CD14-positive monocyte (primary cell): ENCODE data around the gene ARNT2. TPM values are rescaled to one million over a fixed set of nuclear protein-coding genes. Genes with fewer than 3 reads are reported as not detected.

Source experiments
- DNase-seq, 3 donors: peaks; one replicate each; pipeline ENCODE4 v3.0.0-alpha.2; 2011 to 2022
- H2AFZ ChIP-seq: 2 replicates; pipeline ENCODE4 v1.6.0; 2012; ENCODE audit warnings: mild to moderate bottlenecking, low read depth, low read length, inconsistent platforms; ENCODE audit not compliant: insufficient read depth, poor library complexity, severe bottlenecking
- H3K27ac ChIP-seq, 2 donors: 1 replicate in 1 of 2; 2 replicates in 1 of 2; pipeline ENCODE4 v1.5.1; 2012 to 2013; ENCODE audit warnings: low read length in 2 of 2, control low read depth in 1 of 2, inconsistent platforms in 1 of 2, low read depth in 1 of 2, mild to moderate bottlenecking in 1 of 2
- H3K27me3 ChIP-seq, 2 donors: one replicate each; pipeline versions ENCODE4 v1.6.0 to v1.6.1; 2011 to 2013; ENCODE audit warnings: low read length in 2 of 2; ENCODE audit not compliant: control insufficient read depth in 2 of 2, insufficient read depth in 2 of 2
- H3K36me3 ChIP-seq, 2 donors: replicated peaks in 1 of 2; 1 replicate in 1 of 2; 2 replicates in 1 of 2; pipeline versions ENCODE4 v1.5.1 to v1.6.1; 2012 to 2013; ENCODE audit warnings: low read length in 2 of 2, control low read depth in 1 of 2, inconsistent platforms in 1 of 2, mild to moderate bottlenecking in 1 of 2; ENCODE audit not compliant: insufficient read depth in 2 of 2, control insufficient read depth in 1 of 2
- H3K4me1 ChIP-seq, 2 donors: 1 replicate in 1 of 2; 2 replicates in 1 of 2; pipeline versions ENCODE4 v1.5.1 to v1.6.1; 2012 to 2013; ENCODE audit warnings: low read length in 2 of 2, control low read depth in 1 of 2, inconsistent platforms in 1 of 2, mild to moderate bottlenecking in 1 of 2, moderate library complexity in 1 of 2; ENCODE audit not compliant: insufficient read depth in 2 of 2, control insufficient read depth in 1 of 2
- H3K4me2 ChIP-seq: replicated peaks from 2 replicates; pipeline ENCODE3; 2012; ENCODE audit warnings: low read length, moderate library complexity, mild to moderate bottlenecking; ENCODE audit not compliant: poor library complexity, severe bottlenecking; ENCODE audit errors: extremely low read depth
- H3K4me3 ChIP-seq, 3 experiments: fragments of 200-600 bp in 1 of 3; sonication (generic) in 1 of 3; replicated peaks in 1 of 3; 1 replicate in 2 of 3; 2 replicates in 1 of 3; pipeline ENCODE4 v1.5.1; 2011 to 2013; ENCODE audit warnings: low read length in 3 of 3, mild to moderate bottlenecking in 3 of 3, control low read depth in 2 of 3, low read depth in 2 of 3, inconsistent platforms in 1 of 3, moderate library complexity in 1 of 3
- H3K79me2 ChIP-seq: 2 replicates; pipeline ENCODE4 v1.6.0; 2012; ENCODE audit warnings: mild to moderate bottlenecking, control low read depth, inconsistent platforms, low read length, moderate library complexity; ENCODE audit not compliant: insufficient read depth
- H3K9ac ChIP-seq: 2 replicates; pipeline ENCODE4 v1.6.0; 2017; ENCODE audit warnings: low read length, mild to moderate bottlenecking; ENCODE audit not compliant: insufficient read depth, poor library complexity, severe bottlenecking
- H3K9me3 ChIP-seq, 2 donors: replicated peaks in 1 of 2; 1 replicate in 1 of 2; 2 replicates in 1 of 2; pipeline versions ENCODE4 v1.5.1 to v1.6.1; 2012 to 2013; ENCODE audit warnings: low read length in 2 of 2, control low read depth in 1 of 2; ENCODE audit not compliant: control insufficient read depth in 1 of 2, insufficient read depth in 1 of 2
- H4K20me1 ChIP-seq: 2 replicates; pipeline ENCODE4 v1.6.0; 2012; ENCODE audit warnings: mild to moderate bottlenecking, low read length, control low read depth, moderate library complexity; ENCODE audit not compliant: insufficient read depth
- H3K27ac Mint-ChIP-seq, 7 donors: one replicate each; pipeline ENCODE4 v1.8.0; 2020; ENCODE audit warnings: mild to moderate bottlenecking in 7 of 7, mixed read lengths in 7 of 7, moderate library complexity in 6 of 7, inconsistent platforms in 2 of 7
- H3K27me3 Mint-ChIP-seq, 3 donors: one replicate each; pipeline ENCODE4 v1.8.0; 2021 to 2022; ENCODE audit warnings: low read depth in 3 of 3, mild to moderate bottlenecking in 3 of 3, mixed read lengths in 3 of 3, moderate library complexity in 3 of 3, inconsistent platforms in 1 of 3
- H3K36me3 Mint-ChIP-seq, 2 donors: one replicate each; pipeline ENCODE4 v1.8.0; 2020; ENCODE audit warnings: mixed read lengths in 2 of 2, inconsistent platforms in 1 of 2, mild to moderate bottlenecking in 1 of 2
- H3K4me1 Mint-ChIP-seq: one replicate; pipeline ENCODE4 v1.8.0; 2020; ENCODE audit warnings: mild to moderate bottlenecking, mixed read lengths
- H3K4me3 Mint-ChIP-seq, 2 donors: one replicate each; pipeline ENCODE4 v1.8.0; 2020; ENCODE audit warnings: mild to moderate bottlenecking in 2 of 2, mixed read lengths in 2 of 2, moderate library complexity in 1 of 2
- H3K9me3 Mint-ChIP-seq, 7 donors: one replicate each; pipeline ENCODE4 v1.8.0; 2020 to 2022; ENCODE audit warnings: mixed read lengths in 7 of 7, mild to moderate bottlenecking in 6 of 7, moderate library complexity in 6 of 7, inconsistent platforms in 2 of 7
- WGBS: methylation state at CpG from one replicate; pipeline ENCODE4 v1.1.5; 2013; ENCODE audit warnings: missing lambda C conversion rate; ENCODE audit not compliant: insufficient coverage; 5-methylcytosine and 5-hydroxymethylcytosine counted together
- intact Hi-C, 2 donors: fragments of 100-400 bp; cut with micrococcal nuclease; formaldehyde crosslinking; loops; one replicate each; pipeline versions ENCODE4 v1.15.0 to v1.15.1; 2023
- polyA plus RNA-seq, 3 donors: library from polyadenylated mRNA; depleted of rRNA in 1 of 3; unstranded in 2 of 3; stranded (reverse) in 1 of 3; fragments of 300-500 nt in 2 of 3; fragments of >200 nt in 1 of 3; fragmentation: Illumina TruSeq in 2 of 3; gene quantifications; 1 replicate in 2 of 3; 2 replicates in 1 of 3; pipeline ENCODE4 v1.2.3, GENCODE V29; 2012 to 2021
- TF ChIP-seq, protein P1 (sequence below): fragments of 200-600 bp; IDR thresholded peaks from one replicate; pipeline ENCODE4 v1.8.0; 2022; ENCODE audit warnings: antibody characterized with exemption, mild to moderate bottlenecking

The ARNT2 gene
- polyA plus RNA-seq, 3 donors: not detected

DNA sequence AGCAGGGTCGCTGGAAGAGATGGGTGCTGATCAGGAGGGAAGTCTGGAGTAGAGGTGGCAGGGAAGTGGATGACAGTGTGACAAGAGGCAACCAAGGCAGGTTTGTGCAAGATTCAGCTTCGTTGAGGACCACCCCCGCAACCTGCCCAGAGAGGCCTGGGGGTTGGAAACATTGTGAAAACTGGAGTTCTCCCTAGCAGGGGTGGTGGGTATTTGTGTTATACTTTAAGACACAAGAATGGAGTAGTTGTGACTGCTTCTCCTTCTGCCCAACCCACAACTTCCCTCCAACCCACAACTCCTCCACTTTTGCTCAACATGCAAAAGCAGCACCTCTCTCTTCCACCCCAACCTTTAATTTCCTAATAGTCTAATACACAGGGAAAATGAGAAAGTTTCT lies 8.6 kb upstream of the ARNT2 start:
- peaks cover 18 to 29% (median 26%) of the 10 kb centered on the region in 3 donors for H3K27me3 Mint-ChIP-seq
- H3K27ac ChIP-seq: no peak overlapping the region
- TF ChIP-seq, protein P1, sequence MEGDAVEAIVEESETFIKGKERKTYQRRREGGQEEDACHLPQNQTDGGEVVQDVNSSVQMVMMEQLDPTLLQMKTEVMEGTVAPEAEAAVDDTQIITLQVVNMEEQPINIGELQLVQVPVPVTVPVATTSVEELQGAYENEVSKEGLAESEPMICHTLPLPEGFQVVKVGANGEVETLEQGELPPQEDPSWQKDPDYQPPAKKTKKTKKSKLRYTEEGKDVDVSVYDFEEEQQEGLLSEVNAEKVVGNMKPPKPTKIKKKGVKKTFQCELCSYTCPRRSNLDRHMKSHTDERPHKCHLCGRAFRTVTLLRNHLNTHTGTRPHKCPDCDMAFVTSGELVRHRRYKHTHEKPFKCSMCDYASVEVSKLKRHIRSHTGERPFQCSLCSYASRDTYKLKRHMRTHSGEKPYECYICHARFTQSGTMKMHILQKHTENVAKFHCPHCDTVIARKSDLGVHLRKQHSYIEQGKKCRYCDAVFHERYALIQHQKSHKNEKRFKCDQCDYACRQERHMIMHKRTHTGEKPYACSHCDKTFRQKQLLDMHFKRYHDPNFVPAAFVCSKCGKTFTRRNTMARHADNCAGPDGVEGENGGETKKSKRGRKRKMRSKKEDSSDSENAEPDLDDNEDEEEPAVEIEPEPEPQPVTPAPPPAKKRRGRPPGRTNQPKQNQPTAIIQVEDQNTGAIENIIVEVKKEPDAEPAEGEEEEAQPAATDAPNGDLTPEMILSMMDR: no peak
- H2AFZ ChIP-seq: no peak overlapping the region
- H3K9ac ChIP-seq: no peak overlapping the region
- H3K27ac Mint-ChIP-seq: no peak overlapping the region
- no peaks in the 10 kb centered on the region for H4K20me1 ChIP-seq
- no peak overlapping the region for H3K4me3 ChIP-seq
- no peak for DNase-seq
- H3K4me1 Mint-ChIP-seq: no peaks in the 10 kb centered on the region
- H3K4me1 ChIP-seq: no peaks in the 10 kb centered on the region
- no peaks in the 10 kb centered on the region for H3K36me3 Mint-ChIP-seq
- H3K9me3 ChIP-seq: no peaks in the 10 kb centered on the region
- H3K4me2 ChIP-seq: no peak overlapping the region
- no peaks in the 10 kb centered on the region for H3K79me2 ChIP-seq
- intact Hi-C loops: no loop called here
- H3K27me3 ChIP-seq: peaks cover 9 to 19% of the 10 kb centered on the region in 2 donors
- 82% methylated on average over 3 of the region's 3 CpGs for WGBS
- H3K9me3 Mint-ChIP-seq: peaks cover 0 to 2% (median 0%) of the 10 kb centered on the region in 7 donors
- no peak overlapping the region for H3K4me3 Mint-ChIP-seq
- H3K36me3 ChIP-seq: no peaks in the 10 kb centered on the region

DNA sequence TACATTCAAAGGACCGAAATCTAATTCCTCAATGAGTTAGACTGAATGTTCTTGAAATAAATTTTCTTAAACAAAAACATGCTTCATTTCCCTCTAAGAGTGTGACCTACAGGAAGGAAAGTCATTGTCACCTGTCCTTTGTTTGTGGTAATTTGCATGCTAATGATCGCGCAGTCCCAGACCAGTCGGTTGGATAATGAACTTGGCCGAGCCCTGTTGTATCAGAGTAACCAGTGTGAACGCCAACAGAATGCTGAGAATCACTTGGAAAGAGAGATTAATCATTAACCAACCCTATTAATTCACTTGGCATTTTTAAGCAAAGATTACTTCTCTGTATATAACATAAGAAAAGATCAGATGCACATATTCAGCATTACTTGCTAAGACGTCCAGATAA lies 8.1 kb upstream of the ARNT2 start:
- no peaks in the 10 kb centered on the region for H4K20me1 ChIP-seq
- H3K27ac Mint-ChIP-seq: no peak overlapping the region
- H3K4me3 Mint-ChIP-seq: no peak overlapping the region
- DNase-seq: no peak
- no peaks in the 10 kb centered on the region for H3K9me3 Mint-ChIP-seq
- H3K27me3 Mint-ChIP-seq: peaks cover 21 to 33% (median 31%) of the 10 kb centered on the region in 3 donors
- intact Hi-C loops: no loop called here
- H3K9ac ChIP-seq: no peak overlapping the region
- TF ChIP-seq, protein P1: no peak
- H3K36me3 ChIP-seq: no peaks in the 10 kb centered on the region
- H3K9me3 ChIP-seq: no peaks in the 10 kb centered on the region
- no peaks in the 10 kb centered on the region for H3K4me1 Mint-ChIP-seq
- no peaks in the 10 kb centered on the region for H3K4me1 ChIP-seq
- no peaks in the 10 kb centered on the region for H3K36me3 Mint-ChIP-seq
- H3K4me2 ChIP-seq: no peak overlapping the region
- H2AFZ ChIP-seq: no peak overlapping the region
- WGBS: 95% methylated on average over 3 of the region's 7 CpGs
- H3K27me3 ChIP-seq: peaks cover 9 to 20% of the 10 kb centered on the region in 2 donors
- no peaks in the 10 kb centered on the region for H3K79me2 ChIP-seq
- H3K4me3 ChIP-seq: no peak overlapping the region
- H3K27ac ChIP-seq: no peak overlapping the region
